PC-3 (cell line): Measurements from ENCODE around the gene ST8SIA4. TPM values are rescaled to one million over a fixed set of nuclear protein-coding genes. Genes with fewer than 3 reads are reported as not detected.

ENCODE experiments used
- ATAC-seq: fragments of 200-7000 bp; cut with Tn5 transposase; 2 replicates; pipeline ENCODE4 v1.9.1; 2020; ENCODE audit warnings: mild to moderate bottlenecking, moderate library complexity
- BruUV-seq: library from RNA; stranded (reverse); fragments of 400-500 nt; replicated peaks from 2 replicates; lab custom pipeline; 2021; lab: Mats Ljungman, UMichigan
- CTCF ChIA-PET: fragments of 300-600 bp; sonication (Branson Sonifier 250); formaldehyde crosslinking; loops from one replicate; lab custom pipeline; 2022; ENCODE audit warnings: antibody characterized with exemption; lab: Charles Lee
- POLR2A ChIA-PET: fragments of 300-600 bp; sonication (Branson Sonifier 250); formaldehyde crosslinking; loops from one replicate; lab custom pipeline; 2022; ENCODE audit warnings: antibody characterized with exemption; ENCODE audit not compliant: unreplicated experiment; lab: Charles Lee
- DNase-seq: peaks from one replicate; pipeline ENCODE4 v3.0.0-alpha.2; 2015
- H2AFZ ChIP-seq: fragments of 300-600 bp; sonication (generic); 2 replicates; pipeline ENCODE4 v1.6.0; 2016; ENCODE audit warnings: antibody characterized with exemption, low read length
- H3F3A ChIP-seq: fragments of 300-600 bp; sonication (generic); one replicate; pipeline ENCODE4 v1.6.0; 2017; ENCODE audit warnings: antibody characterized with exemption, low read length, control low read depth, mild to moderate bottlenecking; ENCODE audit not compliant: unreplicated experiment
- H3K27ac ChIP-seq: fragments of 300-600 bp; sonication (generic); 2 replicates; pipeline ENCODE4 v1.5.1; 2016; ENCODE audit warnings: mild to moderate bottlenecking, low read length
- H3K27me3 ChIP-seq: fragments of 300-600 bp; sonication (generic); 2 replicates; pipeline ENCODE4 v1.6.1; 2016; ENCODE audit warnings: low read length, mixed read lengths
- H3K36me3 ChIP-seq: fragments of 300-600 bp; sonication (generic); 2 replicates; pipeline ENCODE4 v1.6.1; 2016; ENCODE audit warnings: low read depth, mixed run types, low read length, mixed read lengths
- H3K4me1 ChIP-seq: fragments of 300-600 bp; sonication (generic); 2 replicates; pipeline ENCODE4 v1.5.1; 2016; ENCODE audit warnings: low read length; ENCODE audit not compliant: insufficient read depth
- H3K4me2 ChIP-seq: fragments of 300-600 bp; sonication (generic); 2 replicates; pipeline ENCODE4 v1.6.0; 2016; ENCODE audit warnings: low read length
- H3K4me3 ChIP-seq: fragments of 300-600 bp; sonication (generic); 2 replicates; pipeline ENCODE4 v1.5.1; 2016; ENCODE audit warnings: mild to moderate bottlenecking, low read length, mixed read lengths
- H3K79me2 ChIP-seq: fragments of 300-600 bp; sonication (generic); 2 replicates; pipeline ENCODE4 v1.6.1; 2017; ENCODE audit warnings: low read length, mixed read lengths
- H3K9ac ChIP-seq: fragments of 300-600 bp; sonication (generic); 2 replicates; pipeline ENCODE4 v1.6.0; 2016; ENCODE audit warnings: mild to moderate bottlenecking, low read length
- H3K9me2 ChIP-seq: fragments of 300-600 bp; sonication (generic); replicated peaks from 2 replicates; pipeline ENCODE4 v1.6.1; 2016; ENCODE audit warnings: mixed run types, low read length, mixed read lengths
- H3K9me3 ChIP-seq: fragments of 300-600 bp; sonication (generic); 2 replicates; pipeline ENCODE4 v1.6.1; 2016; ENCODE audit warnings: low read length, mixed read lengths
- H4K20me1 ChIP-seq: fragments of 300-600 bp; sonication (generic); 2 replicates; pipeline ENCODE4 v1.6.1; 2016; ENCODE audit warnings: low read length, mixed read lengths
- EZH2 ChIP-seq: fragments of 300-600 bp; sonication (generic); IDR thresholded peaks from one replicate; pipeline ENCODE4 v1.6.1; 2017; ENCODE audit warnings: antibody characterized with exemption, mild to moderate bottlenecking, low read length; ENCODE audit not compliant: unreplicated experiment
- EZH2phosphoT487 ChIP-seq: fragments of 300-600 bp; sonication (generic); IDR thresholded peaks from 2 replicates; pipeline ENCODE4 v1.6.1; 2018; ENCODE audit warnings: mild to moderate bottlenecking, antibody characterized with exemption, low read length, borderline replicate concordance
- intact Hi-C: fragments of 100-400 bp; cut with micrococcal nuclease; formaldehyde crosslinking; loops from 2 replicates; pipeline ENCODE4 v1.9.0; 2023
- total RNA-seq: library from RNA; depleted of rRNA; stranded (reverse); fragments of >200 nt; gene quantifications from 2 replicates; pipeline ENCODE4 v1.2.3, GENCODE V29; 2014
- TF ChIP-seq, protein P1 (sequence below): fragments of 300-600 bp; sonication (generic); conservative IDR thresholded peaks from 2 replicates; pipeline ENCODE4 v1.5.1; 2017; ENCODE audit warnings: antibody characterized with exemption, low read depth, mild to moderate bottlenecking, low read length

Gene ST8SIA4
- total RNA-seq, 1 experiment from 2014 or later = 0.91 TPM

DNA sequence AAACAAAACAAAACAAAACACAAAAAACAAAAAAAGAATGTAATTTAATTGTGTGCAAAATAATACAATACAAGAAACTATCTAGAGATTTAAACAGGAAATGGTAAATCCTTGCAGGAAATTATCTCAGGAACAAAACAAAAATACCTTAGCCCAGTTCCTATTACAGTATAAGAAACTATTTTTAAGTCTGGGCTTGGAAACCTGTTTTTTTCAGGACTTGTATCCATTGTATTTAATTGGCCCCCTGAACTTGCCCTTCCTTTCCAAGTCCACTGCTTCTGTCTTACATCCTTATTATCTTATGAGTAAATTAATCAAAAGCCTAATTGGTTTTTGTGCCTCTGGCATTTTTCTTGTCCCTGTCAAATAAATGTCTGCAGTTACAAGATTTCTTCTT lies 48.5 kb downstream of the ST8SIA4 start:
- Histone ChIP-seq H3K4me1 (peaks cover 13% of the 10 kb centered on the region), H3K9me2 (no peaks in the 10 kb centered on the region), H3K9me3 (no peaks in the 10 kb centered on the region), H3K27ac (no peak overlapping the region), H3K36me3 (no peaks in the 10 kb centered on the region), H3K4me3 (no peak overlapping the region), H3K27me3 (no peaks in the 10 kb centered on the region), H3K9ac (no peak overlapping the region), H3K79me2 (no peaks in the 10 kb centered on the region), H2AFZ (no peak overlapping the region), H3F3A (no peaks in the 10 kb centered on the region), H3K4me2 (no peak overlapping the region), H4K20me1 (no peaks in the 10 kb centered on the region)
- intact Hi-C loops = no loop called here
- CTCF ChIA-PET = no interaction called here
- BruUV-seq = no TSS peak
- DNase-seq (no peak), ATAC-seq (no peak)
- POLR2A ChIA-PET = no interaction called here
- TF ChIP-seq EZH2phosphoT487 (no peak), EZH2 (no peak)
- TF ChIP-seq, protein P1, sequence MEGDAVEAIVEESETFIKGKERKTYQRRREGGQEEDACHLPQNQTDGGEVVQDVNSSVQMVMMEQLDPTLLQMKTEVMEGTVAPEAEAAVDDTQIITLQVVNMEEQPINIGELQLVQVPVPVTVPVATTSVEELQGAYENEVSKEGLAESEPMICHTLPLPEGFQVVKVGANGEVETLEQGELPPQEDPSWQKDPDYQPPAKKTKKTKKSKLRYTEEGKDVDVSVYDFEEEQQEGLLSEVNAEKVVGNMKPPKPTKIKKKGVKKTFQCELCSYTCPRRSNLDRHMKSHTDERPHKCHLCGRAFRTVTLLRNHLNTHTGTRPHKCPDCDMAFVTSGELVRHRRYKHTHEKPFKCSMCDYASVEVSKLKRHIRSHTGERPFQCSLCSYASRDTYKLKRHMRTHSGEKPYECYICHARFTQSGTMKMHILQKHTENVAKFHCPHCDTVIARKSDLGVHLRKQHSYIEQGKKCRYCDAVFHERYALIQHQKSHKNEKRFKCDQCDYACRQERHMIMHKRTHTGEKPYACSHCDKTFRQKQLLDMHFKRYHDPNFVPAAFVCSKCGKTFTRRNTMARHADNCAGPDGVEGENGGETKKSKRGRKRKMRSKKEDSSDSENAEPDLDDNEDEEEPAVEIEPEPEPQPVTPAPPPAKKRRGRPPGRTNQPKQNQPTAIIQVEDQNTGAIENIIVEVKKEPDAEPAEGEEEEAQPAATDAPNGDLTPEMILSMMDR = no peak

DNA sequence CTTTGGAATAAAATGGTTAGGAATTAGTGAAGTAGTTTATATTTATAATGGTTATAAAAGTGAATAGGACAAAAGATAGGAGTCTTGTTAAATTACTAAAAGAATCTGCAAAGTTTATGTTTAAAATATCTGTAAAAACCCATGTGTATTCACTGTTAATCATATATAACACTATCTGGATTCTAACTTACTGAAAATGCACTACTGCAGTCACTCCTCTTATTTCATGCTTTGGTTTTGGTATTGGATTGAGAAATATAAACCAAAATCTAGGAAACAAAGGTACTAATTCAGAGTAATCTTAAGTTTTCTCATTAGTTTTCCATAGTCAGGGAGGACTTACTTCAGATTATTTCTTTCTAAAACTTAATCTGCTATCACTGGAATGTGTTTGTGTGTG lies 49.5 kb downstream of the ST8SIA4 start:
- no peaks in the 10 kb centered on the region for H4K20me1 ChIP-seq
- no peaks in the 10 kb centered on the region for H3K9me2 ChIP-seq
- H3K4me2 ChIP-seq = no peak overlapping the region
- TF ChIP-seq EZH2 (no peak), EZH2phosphoT487 (no peak)
- TF ChIP-seq, protein P1 = no peak
- no peaks in the 10 kb centered on the region for H3K79me2 ChIP-seq
- H3K4me3 ChIP-seq = no peak overlapping the region
- no peak overlapping the region for H3K9ac ChIP-seq
- no peaks in the 10 kb centered on the region for H3K36me3 ChIP-seq
- no peak for DNase-seq
- no peak overlapping the region for H3K27ac ChIP-seq
- no peaks in the 10 kb centered on the region for H3F3A ChIP-seq
- BruUV-seq = no TSS peak
- ChIA-PET POLR2A (no interaction called here), CTCF (no interaction called here)
- H3K9me3 ChIP-seq = no peaks in the 10 kb centered on the region
- peaks cover 4% of the 10 kb centered on the region for H3K4me1 ChIP-seq
- H2AFZ ChIP-seq = no peak overlapping the region
- no peak for ATAC-seq
- no peaks in the 10 kb centered on the region for H3K27me3 ChIP-seq
- intact Hi-C loops = no loop called here

DNA sequence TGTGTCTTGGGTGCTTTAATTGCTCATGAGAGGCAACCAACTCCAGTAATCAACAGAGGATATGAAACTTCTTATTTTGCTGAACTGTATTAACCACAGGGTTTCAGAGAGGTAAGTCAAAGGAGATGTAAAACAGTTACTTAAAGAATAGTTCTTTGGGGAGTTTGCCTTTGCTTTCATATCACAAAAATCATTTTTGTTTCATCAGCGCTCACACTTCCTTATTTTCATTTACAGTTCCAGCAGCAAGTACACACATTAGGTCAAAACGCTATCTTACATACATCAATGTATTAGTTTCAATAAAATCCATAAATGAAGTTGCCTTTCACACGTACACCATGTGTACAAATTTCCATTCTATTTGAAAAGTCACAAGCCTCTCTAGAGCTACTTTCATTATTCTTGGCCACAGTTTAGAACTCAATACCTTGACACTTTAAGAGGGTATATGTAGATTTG lies 50.1 kb downstream of the ST8SIA4 start:
- CTCF ChIA-PET = no interaction called here
- no peak overlapping the region for H3K4me2 ChIP-seq
- POLR2A ChIA-PET = no interaction called here
- H3K9ac ChIP-seq = no peak overlapping the region
- H3F3A ChIP-seq = no peaks in the 10 kb centered on the region
- TF ChIP-seq EZH2 (no peak), EZH2phosphoT487 (no peak)
- TF ChIP-seq, protein P1 = no peak
- BruUV-seq = no TSS peak
- H2AFZ ChIP-seq = no peak overlapping the region
- no peaks in the 10 kb centered on the region for H3K9me2 ChIP-seq
- ATAC-seq (no peak), DNase-seq (no peak)
- no peaks in the 10 kb centered on the region for H3K36me3 ChIP-seq
- H3K4me3 ChIP-seq = no peak overlapping the region
- no peaks in the 10 kb centered on the region for H3K79me2 ChIP-seq
- no peaks in the 10 kb centered on the region for H3K9me3 ChIP-seq
- no peak overlapping the region for H3K27ac ChIP-seq
- H3K27me3 ChIP-seq = no peaks in the 10 kb centered on the region
- H3K4me1 ChIP-seq = no peaks in the 10 kb centered on the region
- no peaks in the 10 kb centered on the region for H4K20me1 ChIP-seq
- intact Hi-C loops = no loop called here
